ENCODE results near the gene ANKRD44.
A peak's percentile ranks its signal among the peaks of the same experiment; 100 is the strongest.

ANKRD44 gene

DNA sequence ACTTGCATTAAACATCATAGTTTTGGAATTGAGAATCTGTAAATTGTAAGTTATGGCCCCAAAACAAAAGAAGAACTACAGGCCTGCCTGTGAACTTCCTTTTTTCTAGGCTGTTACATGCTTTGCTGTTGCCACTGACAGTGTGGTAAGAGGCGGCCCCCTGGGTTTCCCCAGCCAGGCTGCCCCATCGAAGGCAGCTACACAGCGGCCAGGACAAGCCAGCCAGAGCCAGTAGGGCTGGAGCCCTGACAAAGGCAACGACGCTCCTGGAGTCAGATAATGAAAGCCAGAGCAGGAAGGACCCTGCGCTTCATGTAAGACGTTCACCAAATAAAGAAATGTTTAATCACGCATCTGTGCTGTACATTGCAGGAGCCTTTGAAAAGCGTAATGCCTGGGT lies 55.0 kb downstream of the ANKRD44 start:
- H3K4me2 ChIP-seq = peak overlapping the region; percentile 67
- TF ChIP-seq Cebpa-rat (IDR thresholded peaks at IDR 0.05) = no peak

DNA sequence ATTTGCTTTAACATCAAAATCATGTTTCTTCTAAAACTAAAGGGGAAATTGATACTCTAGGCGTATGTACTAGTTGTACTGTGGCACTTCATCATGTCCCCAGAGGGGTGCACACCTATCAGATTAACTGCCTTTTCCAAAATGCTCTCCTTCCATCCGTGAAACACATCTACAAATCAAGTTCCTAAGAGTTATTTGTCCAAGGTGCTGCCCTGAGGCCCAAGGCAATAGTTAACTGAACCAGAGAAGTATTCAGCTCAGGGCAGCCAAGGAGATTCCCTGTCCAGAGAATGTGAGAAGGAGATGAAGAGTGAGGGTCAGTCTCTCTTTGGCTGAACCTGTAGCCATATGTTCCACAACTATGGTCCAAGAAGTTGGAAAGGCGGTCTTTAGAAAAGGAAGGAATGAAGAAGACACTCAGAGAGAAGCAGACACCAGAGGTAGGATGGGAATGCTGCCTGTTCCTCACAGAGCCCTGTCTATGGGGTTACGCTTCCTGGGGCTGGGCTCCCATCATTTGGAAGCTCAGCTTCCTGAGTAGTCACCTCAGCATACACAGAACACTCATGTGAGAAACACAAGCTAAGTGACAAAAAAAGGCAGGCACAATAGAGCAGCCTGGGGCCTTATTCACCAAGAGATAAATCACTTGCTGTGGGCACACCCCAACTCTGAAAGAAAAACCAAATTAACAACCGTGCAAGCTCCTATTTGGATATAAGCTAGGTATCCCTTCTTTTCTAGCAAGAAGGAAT lies 55.6 kb downstream of the ANKRD44 start:
- Histone ChIP-seq H3K4me1 (peaks cover 48% of the 10 kb centered on the region), H4K20me1 (no peaks in the 10 kb centered on the region), H3K27ac (peak overlapping the region; percentile 70), H3K9me3 (no peaks in the 10 kb centered on the region), H3K4me3 (no peak overlapping the region), H3K27me3 (no peaks in the 10 kb centered on the region), H3K4me2 (peak overlapping the region; percentile 67), H3K9ac (0 out of 2 replicates have a peak overlapping the region, but pooled peaks have one; percentile 4), H3K36me3 (no peaks in the 10 kb centered on the region)
- TF ChIP-seq Cebpa-rat (IDR thresholded peaks at IDR 0.05) = no peak

More for the DNA sequence above, 55.0 kb downstream of the ANKRD44 start:
- H3K9ac ChIP-seq = peak overlapping the region; percentile 26
- H3K27ac ChIP-seq = peak overlapping the region; percentile 70
- peaks cover 48% of the 10 kb centered on the region for H3K4me1 ChIP-seq
- H3K9me3 ChIP-seq = no peaks in the 10 kb centered on the region
- H3K36me3 ChIP-seq = no peaks in the 10 kb centered on the region
- no peaks in the 10 kb centered on the region for H4K20me1 ChIP-seq
- no peaks in the 10 kb centered on the region for H3K27me3 ChIP-seq
- 0 out of 2 replicates have a peak overlapping the region, but pooled peaks have one; percentile 22 for H3K4me3 ChIP-seq

DNA sequence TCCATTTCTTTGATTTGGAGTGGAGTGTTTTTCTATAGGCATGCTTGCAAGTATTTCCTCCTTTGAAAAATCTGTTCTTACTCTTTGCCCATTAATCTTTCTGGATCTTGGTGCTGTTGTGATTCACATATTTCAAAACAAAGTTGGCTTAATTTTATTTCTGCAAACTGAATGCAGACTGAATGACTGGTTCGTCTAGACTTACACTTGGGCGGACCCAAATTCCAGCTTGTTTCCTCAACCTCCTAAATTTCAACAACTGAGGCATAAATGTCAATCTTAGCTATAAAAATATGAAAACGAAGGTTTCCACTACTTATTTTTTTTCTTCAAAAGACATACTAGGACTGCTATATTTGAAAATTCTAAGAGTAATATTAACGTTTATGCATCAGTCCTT lies 59.0 kb downstream of the ANKRD44 start:
- Histone ChIP-seq H3K9me3 (no peaks in the 10 kb centered on the region), H3K4me3 (no peak overlapping the region), H3K9ac (no peak overlapping the region), H4K20me1 (no peaks in the 10 kb centered on the region), H3K27ac (no peak overlapping the region), H3K36me3 (no peaks in the 10 kb centered on the region), H3K27me3 (no peaks in the 10 kb centered on the region), H3K4me2 (no peak overlapping the region), H3K4me1 (peaks cover 33% of the 10 kb centered on the region)
- no peak for TF ChIP-seq Cebpa-rat (IDR thresholded peaks at IDR 0.05)

DNA sequence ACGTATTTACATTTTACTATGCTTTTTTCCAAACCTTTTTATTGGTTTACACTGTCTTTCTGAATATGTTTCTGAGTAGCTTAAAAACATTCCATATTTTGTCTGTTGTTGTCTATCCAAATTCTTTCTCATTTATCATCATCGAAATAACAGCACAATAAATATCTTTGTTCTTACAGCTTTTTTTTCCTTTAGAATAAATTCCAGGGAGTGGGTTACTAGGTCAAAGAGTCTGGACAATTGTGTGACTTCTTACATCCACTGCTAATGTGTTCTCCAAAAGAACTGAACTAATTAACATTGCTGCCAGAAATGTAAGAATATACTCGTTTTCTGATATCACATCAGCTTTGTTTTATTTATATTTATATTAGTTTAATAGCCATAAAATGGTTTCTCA lies 59.4 kb downstream of the ANKRD44 start:
- no peak overlapping the region for H3K4me3 ChIP-seq
- no peak for TF ChIP-seq Cebpa-rat (IDR thresholded peaks at IDR 0.05)

DNA sequence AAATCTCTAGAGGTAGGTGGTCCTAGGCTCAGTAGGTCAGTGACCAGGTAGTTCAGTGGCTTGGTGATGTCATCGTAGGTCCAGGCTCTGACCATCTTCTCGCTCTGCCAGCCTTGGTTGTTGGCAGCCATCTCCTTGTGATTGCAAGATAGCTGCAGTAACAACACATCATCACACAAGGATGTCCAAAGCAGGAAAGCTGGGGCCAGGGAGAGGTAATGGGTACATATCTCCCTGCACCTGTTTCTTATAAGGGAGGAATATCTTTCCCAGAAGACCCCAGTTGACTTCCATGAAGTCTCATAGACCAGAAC lies 60.5 kb downstream of the ANKRD44 start:
- Histone ChIP-seq H3K9me3 (no peaks in the 10 kb centered on the region), H3K27ac (no peak overlapping the region), H3K27me3 (no peaks in the 10 kb centered on the region), H4K20me1 (no peaks in the 10 kb centered on the region), H3K4me1 (peaks cover 17% of the 10 kb centered on the region), H3K9ac (no peak overlapping the region), H3K4me3 (no peak overlapping the region), H3K4me2 (no peak overlapping the region), H3K36me3 (no peaks in the 10 kb centered on the region)
- TF ChIP-seq Cebpa-rat (IDR thresholded peaks at IDR 0.05) = no peak

More for the DNA sequence above, 59.4 kb downstream of the ANKRD44 start:
- Histone ChIP-seq H3K27ac (no peak overlapping the region), H3K4me1 (peaks cover 29% of the 10 kb centered on the region), H3K27me3 (no peaks in the 10 kb centered on the region), H3K36me3 (no peaks in the 10 kb centered on the region), H3K9me3 (no peaks in the 10 kb centered on the region), H3K9ac (no peak overlapping the region), H3K4me2 (no peak overlapping the region), H4K20me1 (no peaks in the 10 kb centered on the region)

DNA sequence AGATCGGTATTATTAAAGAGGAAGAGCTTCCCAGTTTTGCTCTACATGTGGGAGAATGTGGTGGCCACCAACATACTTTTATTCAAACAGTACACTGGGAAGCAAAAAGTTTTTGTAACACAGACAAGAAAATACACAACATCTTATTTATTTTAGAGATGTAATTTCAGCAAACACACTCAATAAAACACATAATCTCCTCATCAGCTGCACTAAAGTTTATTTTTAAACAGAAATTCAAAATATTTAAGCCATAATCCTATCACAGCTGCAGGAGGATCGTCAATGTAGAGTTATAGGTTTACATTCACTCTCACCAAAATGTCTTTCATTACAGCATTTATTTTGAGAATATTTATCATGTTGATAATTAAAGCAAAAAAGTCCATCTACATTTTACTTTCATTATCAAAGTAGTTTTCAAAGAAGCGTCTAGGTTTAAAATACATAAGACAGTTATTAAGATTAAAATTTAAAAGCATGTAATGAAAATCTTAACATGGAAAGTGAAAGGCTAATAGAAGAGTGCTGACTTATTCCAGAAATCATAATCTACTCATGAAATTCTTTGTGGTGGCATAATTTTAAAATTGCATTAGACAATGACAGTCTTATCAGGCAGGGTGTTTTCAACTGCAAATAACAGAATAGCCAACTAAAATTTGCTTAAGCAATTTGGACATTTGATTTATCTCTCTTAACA lies 61.0 kb downstream of the ANKRD44 start:
- H3K36me3 ChIP-seq = no peaks in the 10 kb centered on the region
- H3K4me1 ChIP-seq = peaks cover 12% of the 10 kb centered on the region
- no peak overlapping the region for H3K4me2 ChIP-seq
- H3K27ac ChIP-seq = no peak overlapping the region
- no peak overlapping the region for H3K4me3 ChIP-seq
- H3K9me3 ChIP-seq = no peaks in the 10 kb centered on the region
- no peaks in the 10 kb centered on the region for H3K27me3 ChIP-seq
- TF ChIP-seq Cebpa-rat (IDR thresholded peaks at IDR 0.05) = no peak
- no peaks in the 10 kb centered on the region for H4K20me1 ChIP-seq
- no peak overlapping the region for H3K9ac ChIP-seq

DNA sequence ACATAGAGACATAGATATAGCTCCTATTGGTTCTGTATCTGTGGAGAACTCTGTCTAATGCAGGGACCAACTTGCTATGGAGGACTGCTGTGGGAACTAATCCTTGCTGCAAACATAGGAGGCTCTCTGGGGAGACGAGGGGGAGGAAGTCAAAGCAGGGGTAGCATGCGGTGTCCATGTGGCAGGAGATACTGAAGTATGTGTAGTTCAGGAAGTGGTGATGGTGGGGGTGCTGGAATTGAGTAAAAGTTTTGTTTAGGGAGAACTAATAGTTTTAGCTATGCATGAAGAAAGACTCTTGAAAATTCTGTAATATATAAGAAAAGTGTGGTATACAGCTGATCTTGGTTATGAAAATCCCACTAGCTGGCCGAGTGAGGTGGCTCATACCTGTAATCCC lies 62.0 kb downstream of the ANKRD44 start:
- 0 out of 2 replicates have a peak overlapping the region, but pooled peaks have one; percentile 27 for H3K4me2 ChIP-seq
- no peaks in the 10 kb centered on the region for H3K9me3 ChIP-seq
- H3K27ac ChIP-seq = no peak overlapping the region
- no peaks in the 10 kb centered on the region for H4K20me1 ChIP-seq
- no peaks in the 10 kb centered on the region for H3K36me3 ChIP-seq
- H3K9ac ChIP-seq = no peak overlapping the region
- no peak for TF ChIP-seq Cebpa-rat (IDR thresholded peaks at IDR 0.05)
- H3K27me3 ChIP-seq = no peaks in the 10 kb centered on the region
- no peak overlapping the region for H3K4me3 ChIP-seq
- H3K4me1 ChIP-seq = peaks cover 11% of the 10 kb centered on the region

DNA sequence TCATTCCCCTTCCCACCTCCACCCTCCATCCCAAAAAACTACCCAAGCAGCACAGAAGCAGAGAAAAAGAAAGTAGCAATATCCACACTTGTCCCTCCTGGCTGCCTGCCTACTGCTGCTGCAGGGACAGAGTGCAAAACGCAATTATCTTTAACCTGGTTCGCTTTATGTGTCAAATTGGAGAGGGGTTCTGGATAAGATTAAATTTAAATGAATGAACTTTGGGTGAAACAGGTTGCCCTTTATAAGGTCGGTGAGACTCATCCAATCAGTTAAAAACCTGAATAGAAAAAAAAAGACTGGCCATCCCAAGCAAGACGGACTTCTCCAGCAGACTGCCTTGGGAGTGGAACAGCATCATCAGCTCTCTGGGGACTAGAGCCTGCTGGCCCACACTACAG lies 62.6 kb downstream of the ANKRD44 start:
- Histone ChIP-seq H3K27me3 (no peaks in the 10 kb centered on the region), H3K36me3 (no peaks in the 10 kb centered on the region), H3K9me3 (no peaks in the 10 kb centered on the region), H3K27ac (no peak overlapping the region), H3K4me3 (no peak overlapping the region), H3K9ac (no peak overlapping the region), H3K4me2 (no peak overlapping the region), H3K4me1 (peaks cover 12% of the 10 kb centered on the region), H4K20me1 (no peaks in the 10 kb centered on the region)
- no peak for TF ChIP-seq Cebpa-rat (IDR thresholded peaks at IDR 0.05)

DNA sequence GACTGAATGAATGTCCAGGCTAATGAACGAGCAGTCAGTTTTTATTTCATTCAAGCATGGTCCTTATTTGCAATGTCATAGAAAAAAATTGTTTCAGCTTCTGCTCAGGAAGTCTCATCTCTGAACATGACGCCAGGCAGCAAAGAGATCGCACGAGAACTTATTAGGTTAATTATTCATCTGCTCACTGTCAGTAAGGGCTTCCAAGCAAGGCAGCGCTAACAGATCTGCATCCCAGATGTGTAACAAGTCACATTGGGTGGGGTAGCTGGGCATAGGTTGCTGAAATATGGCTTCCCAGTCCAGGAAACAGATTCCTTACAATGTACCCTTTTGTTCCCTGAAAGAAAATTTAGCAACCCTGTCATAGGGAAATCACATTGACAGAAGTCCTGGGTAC lies 63.5 kb downstream of the ANKRD44 start:
- no peak overlapping the region for H3K4me2 ChIP-seq

More for the DNA sequence above, 63.5 kb downstream of the ANKRD44 start:
- Histone ChIP-seq H3K27ac (no peak overlapping the region), H4K20me1 (no peaks in the 10 kb centered on the region), H3K9me3 (no peaks in the 10 kb centered on the region), H3K4me3 (no peak overlapping the region), H3K9ac (no peak overlapping the region), H3K4me1 (peaks cover 21% of the 10 kb centered on the region), H3K27me3 (no peaks in the 10 kb centered on the region), H3K36me3 (no peaks in the 10 kb centered on the region)
- TF ChIP-seq Cebpa-rat (IDR thresholded peaks at IDR 0.05) = no peak

Data from BLaER1 (cell line).